ENCODE results near the gene ZFYVE28.

Gene ZFYVE28

GRCh38 chr4:2306773-2307410 is 111.6 kb downstream of the ZFYVE28 start:
- no peak overlapping the region for H3K4me3 ChIP-seq (ENCODE audit: low read depth, low read length)

- no peak overlapping the region for H3K4me3 ChIP-seq (ENCODE audit: low read depth, low read length)
These were observed 112.5 kb downstream of the ZFYVE28 start for GRCh38 chr4:2305766-2306501.

GRCh38 chr4:2304877-2305561 is 113.4 kb downstream of the ZFYVE28 start:
- H3K4me3 ChIP-seq (ENCODE audit: low read depth, low read length): no peak overlapping the region

- H3K4me3 ChIP-seq (ENCODE audit: low read depth, low read length): no peak overlapping the region
These were observed 114.0 kb downstream of the ZFYVE28 start for GRCh38 chr4:2304321-2304876.

GRCh38 chr4:2303686-2304320 is 114.6 kb downstream of the ZFYVE28 start:
- H3K4me3 ChIP-seq (ENCODE audit: low read depth, low read length): no peak overlapping the region

GRCh38 chr4:2303121-2303685 is 115.2 kb downstream of the ZFYVE28 start:
- no peak overlapping the region for H3K4me3 ChIP-seq (ENCODE audit: low read depth, low read length)

GRCh38 chr4:2302387-2303119 is 115.9 kb downstream of the ZFYVE28 start:
- H3K4me3 ChIP-seq (ENCODE audit: low read depth, low read length): no peak overlapping the region

GRCh38 chr4:2301806-2302205 is 116.6 kb downstream of the ZFYVE28 start:
- H3K4me3 ChIP-seq (ENCODE audit: low read depth, low read length): no peak overlapping the region

- H3K4me3 ChIP-seq (ENCODE audit: low read depth, low read length): no peak overlapping the region
These were observed 117.2 kb downstream of the ZFYVE28 start for GRCh38 chr4:2301225-2301642.

- H3K4me3 ChIP-seq (ENCODE audit: low read depth, low read length): no peak overlapping the region
These were observed 117.8 kb downstream of the ZFYVE28 start for GRCh38 chr4:2300431-2301224.

GRCh38 chr4:2299794-2300193 is 118.7 kb downstream of the ZFYVE28 start:
- H3K4me3 ChIP-seq (ENCODE audit: low read depth, low read length): no peak overlapping the region

GRCh38 chr4:2298532-2298991 is 119.9 kb downstream of the ZFYVE28 start:
- no peak overlapping the region for H3K4me3 ChIP-seq (ENCODE audit: low read depth, low read length)

- H3K4me3 ChIP-seq (ENCODE audit: low read depth, low read length): no peak overlapping the region
These were observed 120.6 kb downstream of the ZFYVE28 start for GRCh38 chr4:2297606-2298531.

- H3K4me3 ChIP-seq (ENCODE audit: low read depth, low read length): no peak overlapping the region
These were observed 121.5 kb downstream of the ZFYVE28 start for GRCh38 chr4:2296631-2297601.

GRCh38 chr4:2295900-2296442 is 122.5 kb downstream of the ZFYVE28 start:
- no peak overlapping the region for H3K4me3 ChIP-seq (ENCODE audit: low read depth, low read length)

- H3K4me3 ChIP-seq (ENCODE audit: low read depth, low read length): no peak overlapping the region
These were observed 122.9 kb downstream of the ZFYVE28 start for GRCh38 chr4:2295500-2295899.

GRCh38 chr4:2292646-2293108 is 125.8 kb downstream of the ZFYVE28 start:
- no peak overlapping the region for H3K4me3 ChIP-seq (ENCODE audit: low read depth, low read length)
